GM12874 (cell line): ENCODE data around the gene MARK1.

Experiments used
- TF ChIP-seq, protein P1 (sequence below): IDR thresholded peaks from 2 replicates; pipeline ENCODE4 v1.5.1; 2011; ENCODE audit warnings: low read depth, mild to moderate bottlenecking, control low read depth, low read length, moderate library complexity; ENCODE audit not compliant: insufficient read depth

The MARK1 gene

DNA sequence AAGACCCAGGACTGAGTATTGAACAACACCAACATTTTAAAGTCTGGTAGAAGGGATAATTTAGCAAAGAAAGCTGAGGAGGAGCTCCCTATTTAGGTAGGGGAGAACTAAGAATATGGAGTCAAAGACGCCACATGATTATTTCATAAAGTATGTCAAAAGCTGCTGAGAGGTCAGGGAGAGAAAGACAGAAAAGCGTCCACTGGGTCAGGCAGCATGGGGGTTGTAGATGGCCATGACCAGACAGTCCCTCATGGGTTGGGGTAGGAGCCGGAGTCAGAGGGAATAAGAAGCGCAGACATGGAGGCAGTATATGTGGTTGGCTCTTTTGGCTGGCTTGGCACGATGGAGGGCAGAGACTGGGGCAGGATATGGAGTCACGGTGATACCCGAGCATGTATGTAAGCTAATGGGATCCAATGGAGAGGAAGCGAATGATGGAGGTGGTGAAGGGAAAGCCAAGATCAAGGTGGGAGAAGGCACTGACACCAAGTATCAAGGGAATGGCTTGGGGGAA, 167.0 kb downstream of the MARK1 start:
- TF ChIP-seq, protein P1, sequence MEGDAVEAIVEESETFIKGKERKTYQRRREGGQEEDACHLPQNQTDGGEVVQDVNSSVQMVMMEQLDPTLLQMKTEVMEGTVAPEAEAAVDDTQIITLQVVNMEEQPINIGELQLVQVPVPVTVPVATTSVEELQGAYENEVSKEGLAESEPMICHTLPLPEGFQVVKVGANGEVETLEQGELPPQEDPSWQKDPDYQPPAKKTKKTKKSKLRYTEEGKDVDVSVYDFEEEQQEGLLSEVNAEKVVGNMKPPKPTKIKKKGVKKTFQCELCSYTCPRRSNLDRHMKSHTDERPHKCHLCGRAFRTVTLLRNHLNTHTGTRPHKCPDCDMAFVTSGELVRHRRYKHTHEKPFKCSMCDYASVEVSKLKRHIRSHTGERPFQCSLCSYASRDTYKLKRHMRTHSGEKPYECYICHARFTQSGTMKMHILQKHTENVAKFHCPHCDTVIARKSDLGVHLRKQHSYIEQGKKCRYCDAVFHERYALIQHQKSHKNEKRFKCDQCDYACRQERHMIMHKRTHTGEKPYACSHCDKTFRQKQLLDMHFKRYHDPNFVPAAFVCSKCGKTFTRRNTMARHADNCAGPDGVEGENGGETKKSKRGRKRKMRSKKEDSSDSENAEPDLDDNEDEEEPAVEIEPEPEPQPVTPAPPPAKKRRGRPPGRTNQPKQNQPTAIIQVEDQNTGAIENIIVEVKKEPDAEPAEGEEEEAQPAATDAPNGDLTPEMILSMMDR: no peak

DNA sequence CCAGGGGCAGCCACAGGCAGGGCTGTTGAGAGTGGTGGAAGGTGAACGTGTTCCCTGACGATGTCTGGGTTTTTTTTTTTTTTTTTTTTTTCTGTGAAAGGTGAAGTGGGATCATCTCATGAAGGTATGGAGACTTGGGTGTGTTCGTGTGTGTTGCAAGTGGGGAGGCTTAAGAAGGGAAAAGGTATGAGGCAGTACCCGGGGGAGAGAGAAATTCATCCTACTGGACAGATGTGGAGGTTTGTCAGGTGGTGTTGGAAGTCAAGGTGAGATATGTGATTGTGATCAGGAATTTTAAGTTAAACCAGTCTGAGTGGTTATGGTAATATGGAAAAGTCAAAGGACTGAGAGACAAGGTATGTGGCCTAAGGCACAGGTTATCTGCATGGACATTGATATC, 167.5 kb downstream of the MARK1 start:
- TF ChIP-seq, protein P1: no peak

DNA sequence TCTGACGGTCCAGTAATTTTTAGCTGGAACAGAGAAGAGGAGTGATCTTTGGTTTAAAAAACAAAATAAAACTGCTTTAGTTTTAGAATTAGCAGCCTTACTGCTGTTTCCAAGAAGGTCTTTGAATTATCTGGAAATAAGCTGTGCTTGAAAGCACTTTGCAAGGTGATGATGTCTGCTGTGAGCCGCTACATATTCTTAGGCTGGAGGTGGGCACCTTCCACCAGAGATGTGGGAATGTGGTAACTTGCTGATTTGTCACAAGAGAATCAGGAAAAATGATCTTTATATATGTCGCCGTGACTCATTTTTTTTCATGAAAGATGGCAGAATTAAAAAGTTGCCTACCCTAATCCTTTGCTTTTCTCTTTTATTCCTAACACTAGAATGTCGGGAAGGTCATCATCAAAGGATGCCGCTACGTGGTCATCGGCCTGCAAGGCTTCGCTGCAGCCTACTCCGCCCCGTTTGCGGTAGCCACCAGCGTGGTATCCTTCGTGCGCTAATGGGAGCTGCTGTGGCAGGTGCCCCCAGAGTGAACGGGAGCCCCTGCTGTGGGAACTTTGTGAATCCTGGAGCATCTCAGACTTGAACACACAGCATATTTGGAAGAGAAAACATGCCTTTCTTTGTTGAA, 168.4 kb downstream of the MARK1 start:
- TF ChIP-seq, protein P1: no peak

DNA sequence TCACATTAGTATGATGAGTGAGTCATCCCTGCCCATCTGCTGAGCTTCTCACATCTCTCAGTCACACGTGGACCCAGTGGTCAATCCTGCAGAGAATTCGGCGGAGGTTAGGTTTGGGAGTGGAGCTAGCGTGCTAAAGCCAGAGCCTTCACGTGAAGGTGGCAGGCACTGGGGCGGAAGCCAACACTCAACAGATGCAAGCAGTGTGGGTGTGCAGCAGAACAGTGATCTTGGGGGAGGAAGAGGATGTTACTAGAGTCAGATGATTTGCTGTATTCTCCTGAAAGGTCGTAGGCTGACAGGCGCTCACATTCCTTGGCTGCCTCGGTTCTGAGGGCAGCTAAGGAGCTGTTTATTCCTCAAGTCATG, 168.9 kb downstream of the MARK1 start:
- TF ChIP-seq, protein P1: no peak

DNA sequence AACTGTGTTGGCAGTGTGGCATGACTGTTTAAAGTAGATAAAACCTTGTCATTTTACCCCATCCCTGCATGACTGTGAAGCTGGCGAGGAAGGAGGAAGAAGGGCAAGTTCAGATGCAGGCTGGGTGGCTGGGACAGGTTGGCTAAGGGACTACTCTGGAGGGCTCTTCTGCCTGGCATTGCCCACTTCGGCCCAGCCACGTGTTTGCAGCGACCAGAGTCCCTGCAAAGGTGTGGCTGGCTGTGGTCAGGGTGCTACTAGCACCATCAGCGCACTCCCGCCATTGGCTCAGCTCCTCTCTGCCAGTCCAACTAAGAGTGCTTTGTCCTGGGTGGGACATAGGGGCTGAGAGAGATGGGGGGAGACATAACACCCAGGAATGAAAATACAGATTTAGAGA, 169.4 kb downstream of the MARK1 start:
- TF ChIP-seq, protein P1: no peak

DNA sequence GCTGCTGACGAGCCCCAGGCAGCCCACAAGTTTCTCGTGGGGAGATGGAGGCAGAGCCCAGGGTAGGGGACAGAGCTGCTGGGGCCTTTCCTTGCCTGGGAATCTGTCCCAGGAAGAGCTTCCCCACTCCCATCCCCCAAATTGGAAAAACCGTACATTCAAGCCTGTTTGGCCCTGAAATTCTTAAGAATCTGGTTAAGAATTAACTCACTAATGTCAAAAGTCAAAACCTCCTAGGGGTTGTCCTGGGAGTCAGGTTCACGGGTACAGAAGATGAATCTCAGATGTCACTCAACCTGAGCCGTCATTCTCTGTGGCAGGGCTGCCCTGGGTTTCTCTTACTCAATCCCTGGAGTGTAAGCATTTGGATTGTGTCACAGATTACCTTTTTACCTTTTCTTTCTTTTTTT, 170.7 kb downstream of the MARK1 start:
- TF ChIP-seq, protein P1: no peak

DNA sequence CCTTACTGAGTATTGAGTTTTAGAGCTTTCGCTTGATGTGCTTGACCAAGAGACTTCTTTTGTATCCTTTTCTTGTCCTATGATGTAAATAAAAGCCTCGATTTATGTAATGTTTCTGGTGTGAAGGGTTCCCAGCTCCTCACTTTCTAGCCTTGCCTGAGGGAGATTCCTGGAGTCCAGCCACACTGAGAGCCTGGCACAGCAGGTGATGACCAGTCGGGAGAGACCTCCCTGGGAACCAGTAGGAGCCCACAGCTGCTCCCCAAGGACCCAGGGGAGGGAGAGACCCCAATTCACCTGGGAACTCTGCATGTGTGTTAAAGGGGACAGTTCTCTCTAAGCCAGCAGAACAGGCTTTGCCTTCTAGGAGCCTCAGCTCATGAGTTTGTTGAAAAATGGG, 171.1 kb downstream of the MARK1 start:
- TF ChIP-seq, protein P1: no peak
